ENCODE results near the gene LDB1. TPM values are rescaled to one million over a fixed set of nuclear protein-coding genes. Genes with fewer than 3 reads are reported as not detected.

LDB1 gene
- total RNA-seq, 1 donor from 2014 or later, result 58.0 TPM

DNA sequence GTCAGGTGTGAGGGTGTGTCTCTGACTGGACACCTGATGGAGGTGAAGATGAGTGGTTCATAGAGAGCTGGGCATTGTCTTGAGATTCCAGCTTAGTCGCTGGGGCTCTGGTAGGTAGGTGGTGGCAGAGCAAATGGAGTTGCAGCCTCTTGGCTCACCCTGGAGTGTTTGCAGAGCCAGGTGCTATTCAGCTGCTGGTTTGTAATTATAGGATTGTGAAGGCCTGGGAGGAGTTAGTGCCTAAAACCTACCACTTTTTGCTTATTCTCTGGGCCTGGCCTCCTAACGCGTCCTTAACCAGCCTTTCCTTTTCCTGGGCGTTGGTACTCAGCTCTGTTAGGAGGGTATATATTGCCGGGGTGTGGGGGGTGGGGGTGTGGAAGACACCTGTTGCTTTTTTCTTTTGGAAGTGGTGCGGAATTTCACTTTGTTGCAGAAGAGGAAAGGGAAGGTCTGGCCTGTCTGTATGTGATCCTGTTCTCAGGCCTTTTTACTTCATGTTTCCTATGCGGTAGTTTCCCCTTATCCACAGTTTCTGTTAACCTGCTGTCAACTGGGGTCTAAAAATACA is 15.9 kb upstream of the LDB1 start:
- DNase-seq (ENCODE audit: extremely low read depth, low read depth, low spot score), result no peak

DNA sequence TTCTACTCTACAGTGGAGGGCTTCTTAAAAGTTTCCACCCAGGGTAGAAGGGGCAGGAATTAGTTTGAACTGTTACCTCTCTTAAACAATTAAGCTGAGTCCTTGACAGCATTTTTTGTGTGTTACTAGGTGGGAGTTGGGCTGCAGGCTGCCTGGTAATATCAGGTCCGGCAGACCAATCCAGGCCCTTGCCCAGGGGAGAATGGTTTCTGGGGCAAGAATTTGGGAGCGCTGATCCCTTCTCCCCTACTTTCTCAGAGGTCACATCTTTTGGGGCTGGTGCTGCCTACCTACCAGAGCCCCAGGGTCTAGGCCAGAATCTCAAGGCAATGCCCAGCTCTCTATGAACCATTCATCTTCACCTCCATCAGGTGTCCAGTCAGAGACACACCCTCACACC is 14.2 kb upstream of the LDB1 start:
- no peak for DNase-seq (ENCODE audit: extremely low read depth, low read depth, low spot score)

DNA sequence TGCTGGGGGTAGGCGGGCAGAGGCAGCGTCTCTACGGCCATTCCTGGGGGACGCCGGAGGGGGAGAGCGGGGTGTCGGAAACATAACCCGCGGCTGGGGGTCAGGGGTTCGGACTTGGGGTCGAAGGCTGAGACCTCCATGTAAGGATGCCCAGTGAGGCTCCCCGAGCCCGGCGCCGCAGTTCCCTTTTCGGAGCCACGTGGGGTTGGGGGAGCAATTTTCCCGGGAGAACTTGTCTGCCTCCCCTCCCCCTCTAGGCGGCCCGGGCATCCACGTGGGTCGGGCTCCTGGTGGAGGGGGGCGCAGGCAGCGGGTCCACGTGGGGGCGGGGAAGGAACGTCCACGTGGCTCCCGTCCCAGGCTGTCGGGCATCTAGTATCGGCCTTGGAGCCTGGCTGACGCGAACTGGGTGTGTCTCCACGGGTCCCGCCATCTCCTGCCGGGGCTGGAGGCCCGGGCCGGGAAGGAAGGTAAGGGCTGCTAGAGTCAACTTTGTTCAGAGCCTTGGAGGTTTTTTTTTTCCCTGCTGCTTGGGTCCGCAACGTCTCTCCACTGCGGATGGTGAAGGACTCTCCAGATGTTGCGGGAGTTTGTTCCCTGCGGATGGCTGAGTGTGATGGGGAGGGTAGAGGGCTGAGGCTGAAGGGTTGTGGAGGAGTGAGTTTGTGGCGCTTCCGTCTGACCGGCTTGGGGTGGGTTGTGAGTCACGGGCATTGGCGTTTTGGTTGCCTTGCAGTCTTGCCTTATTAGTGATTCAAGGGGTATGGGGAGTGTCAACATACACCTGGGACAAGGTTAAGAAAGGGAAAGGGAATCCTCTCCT is 13.4 kb upstream of the LDB1 start:
- no peak for DNase-seq (ENCODE audit: extremely low read depth, low read depth, low spot score)

DNA sequence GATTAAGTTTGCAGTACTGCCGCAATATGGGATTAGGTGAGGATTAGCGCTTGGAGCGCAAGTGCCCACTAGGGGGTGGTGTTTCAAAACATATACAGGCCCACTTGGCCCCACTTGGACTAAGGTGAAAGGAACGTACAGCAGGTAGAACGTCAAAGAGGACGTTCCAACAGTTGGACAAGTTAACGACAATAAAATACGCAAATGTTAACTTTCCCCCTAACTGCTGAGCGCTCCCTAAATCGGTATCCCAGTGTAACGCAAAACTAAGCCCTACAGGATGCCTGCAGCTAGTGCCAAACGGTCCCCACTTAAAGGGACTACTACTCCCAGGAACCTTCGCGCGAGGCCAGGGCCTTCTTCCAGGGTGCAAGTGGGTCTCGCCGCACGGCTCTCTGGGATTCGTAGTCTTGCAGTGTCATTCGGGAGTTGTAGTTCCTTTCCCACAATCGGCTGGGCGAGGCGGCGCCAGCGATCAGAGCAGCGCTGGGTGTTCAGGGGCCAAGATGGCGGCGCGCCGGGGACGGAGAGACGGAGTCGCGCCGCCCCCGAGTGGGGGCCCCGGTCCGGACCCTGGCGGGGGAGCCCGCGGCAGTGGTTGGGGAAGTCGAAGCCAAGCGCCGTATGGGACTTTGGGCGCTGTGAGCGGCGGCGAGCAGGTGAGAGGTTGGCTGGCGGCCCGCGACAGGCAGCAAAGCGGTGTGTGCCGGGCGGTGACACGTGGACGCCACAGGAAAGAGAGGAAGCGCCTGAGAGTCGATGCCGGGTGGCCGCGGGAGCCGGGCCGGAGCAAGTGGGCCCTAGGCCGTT is 12.6 kb upstream of the LDB1 start, which contains the start of gene PPRC1:
TSS of gene PPRC1 (plus strand) at position 478 of the 810 bp plus-strand sequence. CDS start at position 507, 29 bp downstream.
- DNase-seq (ENCODE audit: extremely low read depth, low read depth, low spot score), result peak; percentile 96

DNA sequence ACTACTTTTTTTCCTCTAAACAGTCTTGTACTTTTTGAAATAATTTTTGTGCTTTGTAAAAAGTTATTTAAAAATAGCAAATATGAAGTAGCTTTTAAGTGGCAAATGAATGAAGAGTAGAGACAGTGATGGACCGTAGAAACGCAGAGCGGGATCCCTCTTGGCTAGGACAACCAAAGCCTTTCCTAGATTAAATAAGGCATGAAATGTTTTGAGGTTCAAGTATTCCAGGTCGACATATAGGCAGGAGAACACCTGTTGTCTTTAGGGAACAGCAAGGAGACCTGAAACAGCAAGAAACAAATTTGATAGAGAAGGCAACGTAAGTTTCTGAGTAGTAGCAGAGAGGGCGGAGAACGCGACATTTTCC is 12.0 kb upstream of the LDB1 start:
- no peak for DNase-seq (ENCODE audit: extremely low read depth, low read depth, low spot score)

DNA sequence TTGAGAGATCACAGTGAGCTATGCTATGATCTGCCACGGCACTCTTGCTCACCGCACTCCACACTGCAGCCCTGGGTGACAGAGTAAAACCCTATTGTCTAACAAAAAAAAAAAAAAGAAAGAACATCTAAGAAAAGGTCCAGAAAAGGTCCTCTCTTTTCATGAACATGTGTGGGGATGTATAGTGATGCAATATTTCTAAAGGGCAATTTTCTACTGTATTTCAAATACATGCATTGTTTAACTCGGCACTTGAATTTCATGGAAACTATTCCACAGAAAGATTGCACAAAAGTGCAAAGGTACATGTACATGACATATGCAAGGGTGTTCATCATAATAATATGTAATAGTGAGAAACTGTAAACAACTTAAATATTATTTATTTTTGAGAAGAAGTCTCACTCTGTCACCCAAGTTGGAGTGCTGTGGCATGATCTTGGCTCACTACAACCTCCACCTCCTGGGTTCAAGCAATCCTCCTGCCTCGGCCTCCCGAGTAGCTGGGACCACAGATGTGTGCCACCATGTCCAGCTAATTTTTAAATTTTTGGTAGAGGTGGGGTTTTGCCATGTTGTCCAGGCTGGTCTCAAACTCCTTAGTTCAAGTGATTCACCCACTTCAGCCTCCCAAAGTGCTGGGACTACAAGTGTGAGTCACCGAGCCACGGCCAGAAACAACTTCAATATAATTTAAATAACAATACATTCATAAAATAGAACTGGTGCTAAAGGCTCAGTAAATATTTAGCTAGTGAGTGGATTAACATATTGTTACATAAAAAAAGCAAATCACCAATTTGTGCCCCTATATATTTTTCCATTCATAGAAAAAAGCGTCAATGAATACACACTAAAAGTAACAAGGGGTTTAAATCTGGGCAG is 11.4 kb upstream of the LDB1 start:
- DNase-seq (ENCODE audit: extremely low read depth, low read depth, low spot score), result no peak

DNA sequence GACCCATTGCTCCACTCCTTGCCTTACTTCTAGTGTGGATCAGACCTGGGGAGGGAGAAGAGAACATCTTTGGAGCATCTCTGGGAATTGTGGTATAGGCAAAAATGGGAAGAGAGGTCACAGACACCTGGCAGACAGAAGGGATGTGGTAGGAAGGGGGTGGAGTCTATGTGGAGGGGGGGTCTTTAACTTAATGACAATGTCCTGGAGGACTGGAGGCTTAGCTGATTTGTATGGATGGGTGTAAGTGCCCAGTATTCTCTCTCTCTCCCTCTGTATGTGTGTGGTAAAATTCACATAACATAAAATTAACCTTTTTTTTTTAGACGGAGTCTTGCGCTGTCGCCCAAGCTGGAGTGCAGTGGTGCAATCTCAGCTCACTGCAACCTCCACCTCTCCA is 3.1 kb upstream of the LDB1 start:
- DNase-seq (ENCODE audit: extremely low read depth, low read depth, low spot score), result no peak

DNA sequence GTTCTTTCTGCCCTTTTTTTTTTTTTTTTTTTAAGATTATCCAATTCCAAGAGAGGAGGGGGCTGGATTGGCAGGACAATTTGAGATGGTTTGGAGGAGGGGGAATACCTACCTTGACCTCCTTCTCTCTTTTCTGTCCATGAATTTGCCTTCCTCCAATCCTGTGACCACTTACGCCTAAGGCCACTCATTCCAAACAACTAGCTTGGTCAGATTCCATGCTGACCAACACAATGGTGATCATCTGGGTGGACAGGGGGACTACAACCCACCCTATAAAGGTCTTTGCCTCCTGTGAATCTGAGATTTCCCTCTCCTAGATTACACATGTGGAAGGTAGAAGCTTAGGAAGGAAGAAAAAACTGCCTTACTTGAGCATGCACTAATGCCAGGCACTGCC is 2.3 kb upstream of the LDB1 start:
- no peak for DNase-seq (ENCODE audit: extremely low read depth, low read depth, low spot score)

DNA sequence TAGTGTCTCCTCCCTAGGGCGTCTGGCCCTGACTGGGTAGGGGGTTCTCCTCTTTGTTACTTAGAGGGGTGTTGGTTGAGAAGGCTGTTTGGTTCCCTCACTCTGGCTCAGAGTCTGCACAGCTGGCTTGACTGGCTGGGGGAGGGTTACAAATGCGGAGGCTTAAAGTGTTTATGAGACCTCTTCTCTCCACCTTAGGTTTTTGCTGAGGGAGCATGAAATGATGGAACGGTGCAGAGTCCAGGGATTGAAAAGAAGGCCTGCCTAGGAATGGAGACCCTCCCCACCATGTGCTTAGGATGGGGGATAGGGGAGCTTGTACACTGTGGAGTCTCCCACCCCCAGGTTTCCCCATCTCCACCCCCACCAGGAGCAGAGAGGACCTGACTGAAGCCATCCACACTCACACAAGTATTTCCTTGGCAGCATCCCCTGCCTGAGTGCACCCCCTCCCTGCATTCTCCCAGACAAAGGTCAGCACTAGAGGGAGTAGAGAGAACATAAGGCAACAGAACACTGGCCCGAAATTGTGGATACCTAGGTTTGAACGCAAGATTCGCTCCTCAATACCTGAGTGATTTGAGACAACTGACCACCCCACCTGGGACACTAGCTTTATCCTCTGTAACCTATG is 1.7 kb upstream of the LDB1 start:
- no peak for DNase-seq (ENCODE audit: extremely low read depth, low read depth, low spot score)

DNA sequence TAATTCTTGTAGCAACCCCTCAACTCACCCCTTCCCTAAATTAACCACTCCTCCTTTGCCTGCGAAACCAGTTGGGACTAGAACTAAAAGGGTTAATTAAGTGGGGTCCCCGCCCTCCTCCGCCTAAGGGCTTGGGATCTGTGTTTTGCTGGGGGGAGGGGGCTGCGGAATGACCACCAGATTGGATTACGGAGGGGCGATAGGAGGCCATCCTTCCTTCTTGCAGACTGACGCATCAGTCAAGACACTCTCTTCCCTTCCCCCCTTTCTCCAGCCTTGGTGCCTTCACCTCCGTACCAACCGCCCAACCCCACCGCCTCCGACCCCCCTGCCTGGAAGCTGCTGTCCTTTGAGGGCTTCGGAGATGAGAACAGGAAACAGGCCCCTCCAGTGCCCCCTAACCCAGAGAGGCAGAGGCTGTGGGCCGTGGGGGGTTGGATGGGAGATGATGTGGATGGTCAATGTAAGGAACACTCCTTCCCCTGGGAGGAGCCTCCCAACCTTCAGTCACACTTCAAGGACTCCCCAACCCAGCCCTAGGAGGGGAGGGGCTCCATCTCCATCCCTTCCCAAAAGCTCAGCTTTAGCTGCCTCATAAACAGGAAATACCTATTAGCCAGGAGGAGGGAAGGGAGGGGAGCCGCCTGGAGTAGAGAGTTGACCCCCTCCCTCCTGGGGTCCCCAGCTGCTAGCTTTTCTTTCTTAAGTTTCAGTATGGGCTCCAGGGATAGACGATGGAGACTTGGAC is 997 bp upstream of the LDB1 start:
- DNase-seq (ENCODE audit: extremely low read depth, low read depth, low spot score), result no peak

DNA sequence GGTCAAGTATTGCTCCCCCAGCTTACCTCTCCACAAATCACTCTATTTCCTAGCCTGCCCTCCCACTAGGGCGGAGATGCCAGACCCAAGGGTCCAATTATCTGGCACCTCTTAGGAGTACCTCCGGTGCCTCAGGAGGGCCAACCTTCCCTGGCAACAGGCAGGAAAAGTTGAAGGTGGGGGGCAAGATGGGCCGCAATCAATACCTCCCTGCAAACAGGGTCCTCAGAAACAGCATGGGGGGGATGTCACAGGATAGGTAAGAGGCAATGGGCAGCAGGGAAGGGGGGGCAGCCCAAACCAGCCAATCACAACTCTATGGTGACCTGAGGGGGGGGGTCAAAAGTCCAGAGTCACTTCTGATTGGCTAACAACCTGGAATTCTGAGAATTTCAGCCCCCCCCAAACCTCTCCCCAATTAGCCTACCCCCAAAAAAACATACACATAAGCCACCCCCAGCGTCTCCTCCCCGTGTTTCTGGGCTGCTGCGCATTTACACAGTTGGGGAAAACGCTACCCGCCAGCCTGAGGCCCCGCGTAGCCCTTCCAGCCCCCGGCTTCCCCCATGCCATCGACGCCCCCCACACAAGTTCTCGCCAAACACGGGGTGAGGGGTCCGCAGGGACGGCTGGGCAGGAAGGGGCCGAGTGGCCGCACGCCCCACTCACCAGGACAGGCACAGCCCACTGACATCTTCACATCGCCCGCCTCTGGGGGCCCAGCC is 589 bp downstream of the LDB1 start:
- no peak for DNase-seq (ENCODE audit: extremely low read depth, low read depth, low spot score)

DNA sequence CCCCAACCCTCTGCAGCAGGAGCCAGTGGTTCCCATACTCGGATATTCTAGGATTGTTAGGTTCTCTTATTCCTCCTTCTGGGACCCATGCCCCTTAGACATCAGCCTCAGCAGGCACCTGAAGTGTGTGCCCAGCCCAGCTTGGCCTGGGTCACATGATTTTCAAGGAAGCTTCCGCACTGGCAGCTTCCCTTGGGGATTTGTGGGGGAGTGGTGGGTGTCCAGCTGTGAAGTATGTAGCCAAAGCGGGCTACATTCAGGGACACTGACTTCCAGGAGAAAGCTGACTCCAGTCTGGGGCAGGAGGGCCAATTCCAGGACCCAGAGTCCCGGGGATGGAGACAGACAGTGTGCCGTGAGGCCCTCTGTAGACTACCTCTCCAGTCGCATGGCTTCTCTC is 1.3 kb downstream of the LDB1 start:
- DNase-seq (ENCODE audit: extremely low read depth, low read depth, low spot score), result no peak

DNA sequence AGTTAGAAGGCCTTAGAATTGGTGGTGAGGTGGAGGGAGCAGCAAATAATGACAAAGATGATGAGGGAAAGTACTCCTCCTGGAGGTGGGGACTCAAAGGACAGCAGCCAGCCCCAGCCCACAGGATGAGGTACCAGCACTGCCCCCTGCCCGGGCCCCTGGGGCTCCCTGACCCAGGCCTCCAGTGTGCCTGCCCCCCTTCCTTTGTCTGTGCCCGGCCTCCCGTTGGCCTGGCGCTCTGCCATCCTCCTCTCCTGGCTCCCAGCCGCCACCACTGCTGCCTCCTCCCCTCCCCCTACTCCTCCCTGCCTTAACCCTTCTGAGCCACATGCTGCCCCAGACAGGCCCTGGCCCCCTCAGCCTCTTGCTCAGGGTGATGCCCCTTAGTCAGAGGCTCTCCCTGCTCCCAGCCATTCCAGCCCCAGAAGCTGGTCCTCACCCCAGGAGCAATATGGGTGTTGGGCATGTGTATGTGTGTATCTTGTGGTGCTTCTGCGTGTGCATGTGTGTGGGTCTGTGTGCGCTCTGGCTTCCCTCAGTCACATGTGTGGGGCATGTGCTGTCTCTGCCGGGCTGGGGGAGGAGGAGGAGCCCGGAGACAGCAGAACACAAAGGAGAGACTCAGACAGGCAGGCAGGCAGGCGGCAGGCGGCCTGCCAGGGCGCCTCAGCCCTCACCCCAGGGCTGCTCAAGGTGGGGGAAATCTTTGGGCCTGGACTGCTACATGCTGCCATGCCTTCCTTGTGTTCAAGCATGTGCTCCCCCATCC is 2.6 kb downstream of the LDB1 start:
- no peak for DNase-seq (ENCODE audit: extremely low read depth, low read depth, low spot score)

DNA sequence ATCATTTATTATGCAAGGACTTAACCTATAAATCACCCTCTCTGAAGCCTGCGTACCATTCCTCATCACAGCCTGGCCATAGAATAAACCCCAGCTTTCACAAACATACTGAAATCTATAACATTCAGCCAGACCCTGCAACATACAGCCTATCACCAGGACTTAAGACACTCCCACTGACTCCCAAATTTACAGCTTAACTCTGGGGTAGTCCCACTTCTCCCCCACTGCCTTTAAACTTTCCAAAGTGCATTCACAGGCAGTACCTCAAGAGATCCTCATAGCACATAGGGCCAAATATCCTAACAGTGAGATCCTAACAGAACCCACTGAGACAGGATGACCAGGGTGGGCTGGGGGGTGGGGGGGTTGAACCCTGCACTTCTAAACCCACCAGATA is 3.5 kb downstream of the LDB1 start:
- no peak for DNase-seq (ENCODE audit: extremely low read depth, low read depth, low spot score)

DNA sequence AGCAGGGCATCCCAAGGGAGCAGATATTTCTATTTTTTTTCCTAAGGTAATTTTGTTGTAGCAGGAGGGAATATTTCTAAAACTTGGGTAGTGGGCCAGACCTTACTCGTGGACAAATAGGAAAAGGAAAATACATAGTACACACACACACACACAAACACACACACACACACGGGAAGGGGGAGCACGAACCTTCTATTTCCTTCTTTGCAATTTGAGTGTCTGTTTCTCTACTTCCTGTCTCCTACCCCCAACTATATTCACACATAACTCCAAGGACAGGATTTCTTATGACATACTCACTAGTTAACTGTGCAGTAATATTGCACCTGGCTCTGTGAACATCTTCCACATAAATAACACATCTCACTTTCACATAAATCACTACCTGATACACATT is 4.4 kb downstream of the LDB1 start:
- DNase-seq (ENCODE audit: extremely low read depth, low read depth, low spot score), result no peak

DNA sequence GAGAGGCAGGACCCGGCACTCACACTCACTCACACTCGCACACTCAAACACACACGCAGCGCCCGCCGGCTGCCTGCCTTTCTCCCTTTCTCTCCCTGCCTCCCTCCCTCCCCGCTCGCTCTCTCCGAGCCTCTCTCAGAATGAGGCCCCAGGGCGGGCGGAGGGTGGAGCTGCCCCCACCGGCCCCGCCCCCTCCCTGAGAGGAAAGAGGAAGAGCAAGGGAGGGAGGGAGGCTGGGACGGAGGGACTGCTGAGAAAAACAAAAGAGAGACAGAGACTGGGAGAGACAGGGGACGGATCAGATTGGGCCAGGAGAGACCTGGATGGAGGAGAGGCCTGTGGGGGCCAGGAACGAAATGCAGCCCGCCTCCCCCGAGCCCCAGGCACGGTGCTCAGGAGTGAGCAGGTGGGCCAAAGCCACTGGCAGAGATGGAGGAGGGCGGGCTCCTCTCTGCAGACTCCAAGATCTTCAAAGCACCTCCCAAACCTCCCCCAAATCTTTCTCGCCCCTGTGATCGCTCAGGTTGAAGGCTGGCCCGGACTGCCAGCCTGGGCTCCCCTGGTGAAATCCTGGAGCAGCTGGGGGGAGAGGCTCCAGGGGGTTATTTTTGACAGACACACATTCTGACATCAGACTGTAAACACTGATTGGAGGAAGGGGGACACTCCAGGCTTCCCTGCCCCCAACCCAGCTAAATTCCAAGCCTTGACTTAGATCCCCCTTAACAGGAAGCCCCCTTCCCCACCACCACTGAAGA is 5.1 kb downstream of the LDB1 start:
- no peak for DNase-seq (ENCODE audit: extremely low read depth, low read depth, low spot score)
